IMR-90 (cell line): Measurements from ENCODE around the gene GTF3C6. TPM values are rescaled to one million over a fixed set of nuclear protein-coding genes. Genes with fewer than 3 reads are reported as not detected.

Source experiments
- ATAC-seq: fragments of 200-7000 bp; cut with Tn5 transposase; 2 replicates; pipeline ENCODE4 v1.9.1; 2020; ENCODE audit warnings: low read depth, mild to moderate bottlenecking, moderate library complexity
- BruUV-seq: library from RNA; stranded (reverse); fragments of 400-500 nt; replicated peaks from 2 replicates; lab custom pipeline; 2021; lab: Mats Ljungman, UMichigan
- CTCF ChIA-PET: fragments of 300-600 bp; formaldehyde crosslinking; extraction: SDS; loops from one replicate; lab custom pipeline; 2021; ENCODE audit warnings: antibody characterized with exemption; lab: Yijun Ruan, JAX
- POLR2A ChIA-PET: fragments of 300-600 bp; sonication (Branson Sonifier 250); formaldehyde crosslinking; loops from one replicate; lab custom pipeline; 2022; ENCODE audit warnings: antibody characterized with exemption; ENCODE audit not compliant: unreplicated experiment; lab: Charles Lee
- DNase-seq: peaks from one replicate; pipeline ENCODE4 v3.0.0; 2013
- H2AFZ ChIP-seq: replicated peaks from 2 replicates; pipeline ENCODE3; 2013; ENCODE audit warnings: low read length, mild to moderate bottlenecking; ENCODE audit not compliant: poor library complexity
- H2AK5ac ChIP-seq: 2 replicates; pipeline ENCODE4 v1.6.1; 2013; ENCODE audit warnings: low read depth, low read length, inconsistent platforms
- H2AK9ac ChIP-seq: replicated peaks from 2 replicates; pipeline ENCODE3; 2013; ENCODE audit warnings: mild to moderate bottlenecking, low read depth, low read length, moderate library complexity; ENCODE audit not compliant: poor library complexity
- H2BK120ac ChIP-seq: 2 replicates; pipeline ENCODE4 v1.6.1; 2013; ENCODE audit warnings: low read depth, low read length, inconsistent platforms
- H2BK15ac ChIP-seq: 3 replicates; pipeline ENCODE4 v1.6.1; 2013; ENCODE audit warnings: low read depth, low read length, inconsistent platforms
- H2BK20ac ChIP-seq: 2 replicates; pipeline ENCODE4 v1.6.1; 2013; ENCODE audit warnings: low read depth, mild to moderate bottlenecking, inconsistent platforms, low read length, moderate library complexity
- H2BK5ac ChIP-seq: 2 replicates; pipeline ENCODE4 v1.6.1; 2013; ENCODE audit warnings: mild to moderate bottlenecking, low read depth, low read length, inconsistent platforms; ENCODE audit not compliant: poor library complexity, severe bottlenecking
- H3K14ac ChIP-seq: replicated peaks from 2 replicates; pipeline ENCODE4 v1.6.1; 2013; ENCODE audit warnings: low read depth, low read length, inconsistent platforms
- H3K18ac ChIP-seq: 2 replicates; pipeline ENCODE4 v1.6.1; 2013; ENCODE audit warnings: low read depth, low read length, control low read depth
- H3K23ac ChIP-seq: 2 replicates; pipeline ENCODE4 v1.6.1; 2013; ENCODE audit warnings: low read depth, low read length, inconsistent platforms
- H3K27ac ChIP-seq: 2 replicates; pipeline ENCODE4 v1.5.1; 2013; ENCODE audit warnings: mild to moderate bottlenecking, control low read depth, low read length; ENCODE audit not compliant: insufficient read depth
- H3K27me3 ChIP-seq: 2 replicates; pipeline ENCODE4 v1.6.1; 2013; ENCODE audit warnings: low read length; ENCODE audit not compliant: control insufficient read depth, insufficient read depth
- H3K36me3 ChIP-seq: 2 replicates; pipeline ENCODE4 v1.6.1; 2013; ENCODE audit warnings: low read length, mixed read lengths; ENCODE audit not compliant: control insufficient read depth, insufficient read depth
- H3K4ac ChIP-seq: 2 replicates; pipeline ENCODE4 v1.6.1; 2013; ENCODE audit warnings: low read depth, low read length, inconsistent platforms
- H3K4me1 ChIP-seq: 2 replicates; pipeline ENCODE4 v1.6.1; 2013; ENCODE audit warnings: low read length, mixed read lengths; ENCODE audit not compliant: control insufficient read depth, insufficient read depth
- H3K4me2 ChIP-seq: 2 replicates; pipeline ENCODE4 v1.6.1; 2013; ENCODE audit warnings: low read depth, mild to moderate bottlenecking, control low read depth, low read length, moderate library complexity
- H3K4me3 ChIP-seq: 2 replicates; pipeline ENCODE4 v1.5.1; 2013; ENCODE audit warnings: low read depth, mild to moderate bottlenecking, control low read depth, low read length, moderate library complexity; ENCODE audit not compliant: insufficient read depth
- H3K56ac ChIP-seq: 2 replicates; pipeline ENCODE4 v1.6.1; 2013; ENCODE audit warnings: low read length, inconsistent platforms; ENCODE audit not compliant: insufficient read depth; ENCODE audit errors: extremely low read depth
- H3K79me1 ChIP-seq, 2 experiments: 2 replicates each; pipeline ENCODE4 v1.6.1; 2013; ENCODE audit warnings: low read length in 2 of 2, inconsistent platforms in 1 of 2, low read depth in 1 of 2
- H3K9ac ChIP-seq: 2 replicates; pipeline ENCODE4 v1.6.1; 2013; ENCODE audit warnings: low read depth, low read length, control low read depth
- H3K9me1 ChIP-seq: 2 replicates; pipeline ENCODE4 v1.6.1; 2013; ENCODE audit warnings: low read length, inconsistent platforms; ENCODE audit not compliant: insufficient read depth
- H3K9me3 ChIP-seq: 2 replicates; pipeline ENCODE4 v1.6.1; 2013; ENCODE audit warnings: low read length; ENCODE audit not compliant: control insufficient read depth, insufficient read depth
- H4K20me1 ChIP-seq: 2 replicates; pipeline ENCODE4 v1.6.1; 2013; ENCODE audit warnings: low read length, inconsistent platforms; ENCODE audit not compliant: insufficient read depth
- H4K5ac ChIP-seq: 2 replicates; pipeline ENCODE4 v1.6.1; 2013; ENCODE audit warnings: mild to moderate bottlenecking, low read depth, low read length, control low read depth
- H4K8ac ChIP-seq, 2 experiments: 2 replicates each; pipeline ENCODE4 v1.6.1; 2013; ENCODE audit warnings: low read depth in 2 of 2, low read length in 2 of 2, control low read depth in 1 of 2, inconsistent platforms in 1 of 2
- H4K91ac ChIP-seq: 2 replicates; pipeline ENCODE4 v1.6.1; 2013; ENCODE audit warnings: low read depth, low read length, inconsistent platforms; ENCODE audit not compliant: insufficient read depth
- CEBPB ChIP-seq: IDR thresholded peaks from 2 replicates; pipeline ENCODE4 v1.6.1; 2012; ENCODE audit warnings: low read depth, low read length, improper control_type of control experiment
- MAZ ChIP-seq: IDR thresholded peaks from 2 replicates; pipeline ENCODE4 v1.6.1; 2012; ENCODE audit warnings: low read depth, mild to moderate bottlenecking, low read length, improper control_type of control experiment, moderate library complexity, borderline replicate concordance
- MXI1 ChIP-seq: IDR thresholded peaks from 2 replicates; pipeline ENCODE4 v1.6.1; 2012; ENCODE audit warnings: low read depth, mild to moderate bottlenecking, low read length, moderate library complexity, borderline replicate concordance
- NFE2L2 ChIP-seq: fragments of 150-350 bp; IDR thresholded peaks from 2 replicates; pipeline ENCODE4 v1.6.1; 2016; ENCODE audit warnings: low read depth, mild to moderate bottlenecking, low read length
- POLR2A ChIP-seq: IDR thresholded peaks from 2 replicates; pipeline ENCODE4 v1.6.1; 2012; ENCODE audit warnings: mild to moderate bottlenecking, low read depth, low read length
- WGBS, 2 experiments: methylation state at CpG; one replicate each; pipeline versions ENCODE4 v1.1.5 to v1.1.7; 2013; ENCODE audit warnings: missing lambda C conversion rate in 2 of 2; ENCODE audit not compliant: insufficient read length in 1 of 2; ENCODE audit errors: extremely low coverage in 2 of 2; 5-methylcytosine and 5-hydroxymethylcytosine counted together
- dilution Hi-C: fragments of 300-500 bp; cut with HindIII; formaldehyde crosslinking; loops from one replicate; pipeline ENCODE4 v1.14.3; 2018; ENCODE audit warnings: low sequenced_read_pairs; ENCODE audit not compliant: unreplicated experiment
- in situ Hi-C: fragments of 300-500 bp; cut with MboI; formaldehyde crosslinking; loops from 3 replicates; pipeline ENCODE4 v1.14.3; 2019; ENCODE audit warnings: low sequenced_read_pairs, inconsistent platforms, mixed read lengths
- intact Hi-C: fragments of 100-400 bp; cut with micrococcal nuclease; formaldehyde crosslinking; loops from 2 replicates; pipeline ENCODE4 v1.10.0; 2022
- polyA plus RNA-seq, 3 experiments: library from polyadenylated mRNA; depleted of rRNA; stranded (reverse); fragments of >200 nt; gene quantifications; 2 replicates each; pipeline ENCODE4 v1.2.3, GENCODE V29; 2012; ENCODE audit warnings: low replicate concordance in 1 of 3
- total RNA-seq: library from RNA; depleted of rRNA; stranded (reverse); fragments of >200 nt; gene quantifications from 2 replicates; pipeline ENCODE4 v1.2.3, GENCODE V29; 2012
- TF ChIP-seq, protein P1 (sequence below): fragments of 150-350 bp; IDR thresholded peaks from 2 replicates; pipeline ENCODE4 v1.6.1; 2017; ENCODE audit warnings: mild to moderate bottlenecking, antibody characterized with exemption, low read length, low read depth

Gene GTF3C6
- total and polyA plus RNA-seq, 2 of the 4 experiments (the other 2 are of a cell fraction) = 10.4 to 40.5 TPM

DNA sequence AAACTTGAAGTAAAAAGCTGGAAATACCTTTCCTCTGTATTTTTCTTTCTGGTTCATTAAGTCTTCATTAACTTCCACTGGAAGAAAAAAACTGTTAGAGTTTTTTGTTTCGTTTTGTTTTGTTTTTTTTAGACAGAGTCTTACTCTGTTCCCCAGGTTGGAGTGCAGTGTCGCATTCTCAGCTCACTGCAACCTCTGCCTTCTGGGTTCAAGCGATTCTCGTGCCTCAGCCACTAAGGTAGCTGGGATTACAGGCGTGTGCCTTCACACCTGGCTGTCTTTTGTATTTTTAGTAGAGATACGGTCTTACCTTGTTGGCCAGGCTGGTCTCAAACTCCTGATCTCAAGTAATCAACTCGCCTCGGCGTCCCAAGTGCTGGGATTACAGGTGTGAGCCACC lies 38.2 kb downstream of the GTF3C6 start:
- Histone ChIP-seq H3K36me3 (peaks cover 42% of the 10 kb centered on the region), H2BK120ac (no peak overlapping the region), H4K91ac (no peak overlapping the region), H2AK5ac (no peak overlapping the region), H3K18ac (no peak overlapping the region), H3K9me3 (no peaks in the 10 kb centered on the region), H3K56ac (no peak overlapping the region), H4K8ac (no peak overlapping the region), H3K4ac (no peak overlapping the region), H3K9me1 (no peaks in the 10 kb centered on the region), H3K27ac (no peak overlapping the region), H3K23ac (no peak overlapping the region), H3K9ac (no peak overlapping the region), H3K4me2 (no peak overlapping the region), H3K27me3 (no peaks in the 10 kb centered on the region), H2BK15ac (no peak overlapping the region), H2BK20ac (no peak overlapping the region), H3K14ac (no peak overlapping the region), H2AFZ (no peak overlapping the region), H4K5ac (no peak overlapping the region), H3K79me1 (peaks cover 16 to 18% of the 10 kb centered on the region in 2 experiments), H3K4me3 (no peak overlapping the region), H2AK9ac (no peak overlapping the region), H4K20me1 (no peaks in the 10 kb centered on the region), H2BK5ac (no peak overlapping the region), H3K4me1 (no peaks in the 10 kb centered on the region)
- in situ Hi-C loops (loop anchor here (5.0 kb wide), 1 partner anchor 474 kb away; no protein-coding TSS in a partner anchor), dilution Hi-C loops (loop anchor here (10.0 kb wide), 1 partner anchor 462 kb away; no protein-coding TSS in a partner anchor), intact Hi-C loops (loop anchor here (5.0 kb wide), 1 partner anchor 314 kb away; no protein-coding TSS in a partner anchor)
- no peak for DNase-seq
- CTCF ChIA-PET = no interaction called here
- POLR2A ChIA-PET = no interaction called here
- BruUV-seq = no TSS peak
- TF ChIP-seq MAZ (no peak), NFE2L2 (no peak), POLR2A (no peak), MXI1 (no peak), CEBPB (no peak)
- TF ChIP-seq, protein P1, sequence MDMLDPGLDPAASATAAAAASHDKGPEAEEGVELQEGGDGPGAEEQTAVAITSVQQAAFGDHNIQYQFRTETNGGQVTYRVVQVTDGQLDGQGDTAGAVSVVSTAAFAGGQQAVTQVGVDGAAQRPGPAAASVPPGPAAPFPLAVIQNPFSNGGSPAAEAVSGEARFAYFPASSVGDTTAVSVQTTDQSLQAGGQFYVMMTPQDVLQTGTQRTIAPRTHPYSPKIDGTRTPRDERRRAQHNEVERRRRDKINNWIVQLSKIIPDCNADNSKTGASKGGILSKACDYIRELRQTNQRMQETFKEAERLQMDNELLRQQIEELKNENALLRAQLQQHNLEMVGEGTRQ = no peak
- WGBS, 2 experiments = 100% methylated on average over 3 of the region's 9 CpGs; no CpG with 5 or more reads in 1 of the 2 experiments
- no peak for ATAC-seq
